Chondrocyte (in vitro differentiated cells): ENCODE results near the gene AFAP1. TPM values are rescaled to one million over a fixed set of nuclear protein-coding genes. Genes with fewer than 3 reads are reported as not detected.

Experiments
- DNase-seq: peaks from one replicate; pipeline ENCODE4 v3.0.0; 2021; ENCODE audit warnings: mixed read lengths, low spot score
- H3K27ac Mint-ChIP-seq: one replicate; pipeline ENCODE4 v1.8.0; 2021; ENCODE audit warnings: mild to moderate bottlenecking, moderate library complexity, mixed read lengths; ENCODE audit not compliant: unreplicated experiment
- H3K27me3 Mint-ChIP-seq: 2 replicates; pipeline ENCODE4 v1.8.0; 2021; ENCODE audit warnings: low read depth, mixed read lengths
- H3K36me3 Mint-ChIP-seq: 2 replicates; pipeline ENCODE4 v1.8.0; 2021; ENCODE audit warnings: low read depth, mixed read lengths
- H3K4me1 Mint-ChIP-seq: 2 replicates; pipeline ENCODE4 v1.8.0; 2021; ENCODE audit warnings: low read depth, mild to moderate bottlenecking, mixed read lengths
- H3K4me3 Mint-ChIP-seq: one replicate; pipeline ENCODE4 v1.8.0; 2021; ENCODE audit warnings: mild to moderate bottlenecking, moderate library complexity, mixed read lengths; ENCODE audit not compliant: unreplicated experiment
- H3K9me3 Mint-ChIP-seq: 2 replicates; pipeline ENCODE4 v1.8.0; 2021; ENCODE audit warnings: low read depth, mixed read lengths
- CTCF ChIP-seq: fragments of 200-600 bp; sonication (generic); IDR thresholded peaks from 2 replicates; pipeline ENCODE4 v1.5.0; 2021; ENCODE audit warnings: antibody characterized with exemption, mild to moderate bottlenecking, moderate library complexity
- total RNA-seq: library from RNA; stranded (reverse); gene quantifications from 3 replicates; pipeline ENCODE4 v1.2.1, GENCODE V29; 2021

The AFAP1 gene
- total RNA-seq, 1 donor from 2014 or later = 118 TPM

DNA sequence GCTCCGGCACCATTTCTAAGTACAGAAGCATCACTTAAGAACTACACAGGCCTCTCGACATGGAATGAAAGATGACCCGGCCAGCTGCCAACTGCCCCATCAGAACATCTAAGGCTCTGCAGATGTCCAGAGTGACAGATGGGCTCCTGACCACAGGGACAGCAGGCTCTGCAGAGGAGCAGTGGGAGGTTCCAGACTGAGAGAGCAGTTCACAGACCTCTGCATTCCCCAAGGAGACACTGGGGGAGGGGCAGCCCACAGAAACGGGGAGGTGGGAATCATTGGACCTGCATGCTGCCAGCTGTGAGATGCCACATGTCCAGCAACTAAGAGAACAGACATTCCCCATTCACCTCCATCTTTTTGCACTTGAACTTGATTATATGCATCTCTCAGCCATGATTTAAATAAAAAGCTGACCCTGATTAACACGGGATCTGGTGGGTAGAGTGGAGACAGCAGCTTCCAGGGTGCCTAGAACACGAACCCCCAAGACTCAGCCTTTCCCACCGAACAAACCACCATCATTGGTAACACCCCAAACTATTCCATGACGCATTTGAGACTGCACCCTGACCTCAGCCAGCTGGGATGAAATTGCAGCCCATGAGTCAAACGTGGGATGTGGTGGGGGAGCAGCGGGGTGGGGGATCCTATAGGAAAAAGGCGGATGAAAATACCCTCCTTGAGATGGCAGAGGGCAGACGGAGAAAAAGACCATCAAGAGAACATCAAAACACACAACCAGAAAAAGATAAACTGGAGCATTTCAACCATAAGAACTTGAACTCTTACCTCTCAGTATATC is 47.2 kb downstream of the AFAP1 start:
- no peaks in the 10 kb centered on the region for H3K27me3 Mint-ChIP-seq
- no peak for DNase-seq
- H3K27ac Mint-ChIP-seq = peak overlapping the region; percentile 90
- peaks cover 72% of the 10 kb centered on the region for H3K4me1 Mint-ChIP-seq
- TF ChIP-seq CTCF = no peak
- H3K36me3 Mint-ChIP-seq = peaks cover 6% of the 10 kb centered on the region
- peak overlapping the region; percentile 27 for H3K4me3 Mint-ChIP-seq
- peaks cover 7% of the 10 kb centered on the region for H3K9me3 Mint-ChIP-seq

- H3K4me1 Mint-ChIP-seq = peaks cover 81% of the 10 kb centered on the region
- H3K4me3 Mint-ChIP-seq = peak overlapping the region; percentile 33
- H3K27ac Mint-ChIP-seq = peak overlapping the region; percentile 90
- no peak for DNase-seq
- peaks cover 7% of the 10 kb centered on the region for H3K9me3 Mint-ChIP-seq
- TF ChIP-seq CTCF = no peak
- peaks cover 6% of the 10 kb centered on the region for H3K36me3 Mint-ChIP-seq
- no peaks in the 10 kb centered on the region for H3K27me3 Mint-ChIP-seq
These were observed 48.8 kb downstream of the AFAP1 start for GRCh38 chr4:7890635-7891393.

DNA sequence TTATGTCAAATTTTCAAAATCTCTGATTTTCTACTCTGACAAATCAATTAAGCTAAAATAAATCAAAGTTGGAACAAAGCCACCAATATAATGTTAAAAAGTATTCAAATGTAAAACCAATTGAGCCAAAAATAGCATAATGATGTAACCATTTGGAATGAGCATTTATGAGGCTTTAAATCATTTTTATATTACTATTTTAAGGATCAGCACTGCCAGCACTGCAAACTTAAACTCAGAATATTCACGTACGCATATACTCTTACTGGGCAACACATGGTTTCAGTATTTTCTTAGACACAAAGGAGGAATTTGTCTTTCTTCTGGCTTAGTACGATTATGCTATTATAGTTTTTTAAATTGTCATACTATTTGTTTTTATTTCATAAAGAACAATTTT is 52.2 kb downstream of the AFAP1 start:
- peaks cover 7% of the 10 kb centered on the region for H3K36me3 Mint-ChIP-seq
- peaks cover 11% of the 10 kb centered on the region for H3K9me3 Mint-ChIP-seq
- peaks cover 90% of the 10 kb centered on the region for H3K4me1 Mint-ChIP-seq
- DNase-seq = no peak
- H3K27me3 Mint-ChIP-seq = no peaks in the 10 kb centered on the region
- H3K27ac Mint-ChIP-seq = peak overlapping the region; percentile 86
- TF ChIP-seq CTCF = no peak
- no peak overlapping the region for H3K4me3 Mint-ChIP-seq

DNA sequence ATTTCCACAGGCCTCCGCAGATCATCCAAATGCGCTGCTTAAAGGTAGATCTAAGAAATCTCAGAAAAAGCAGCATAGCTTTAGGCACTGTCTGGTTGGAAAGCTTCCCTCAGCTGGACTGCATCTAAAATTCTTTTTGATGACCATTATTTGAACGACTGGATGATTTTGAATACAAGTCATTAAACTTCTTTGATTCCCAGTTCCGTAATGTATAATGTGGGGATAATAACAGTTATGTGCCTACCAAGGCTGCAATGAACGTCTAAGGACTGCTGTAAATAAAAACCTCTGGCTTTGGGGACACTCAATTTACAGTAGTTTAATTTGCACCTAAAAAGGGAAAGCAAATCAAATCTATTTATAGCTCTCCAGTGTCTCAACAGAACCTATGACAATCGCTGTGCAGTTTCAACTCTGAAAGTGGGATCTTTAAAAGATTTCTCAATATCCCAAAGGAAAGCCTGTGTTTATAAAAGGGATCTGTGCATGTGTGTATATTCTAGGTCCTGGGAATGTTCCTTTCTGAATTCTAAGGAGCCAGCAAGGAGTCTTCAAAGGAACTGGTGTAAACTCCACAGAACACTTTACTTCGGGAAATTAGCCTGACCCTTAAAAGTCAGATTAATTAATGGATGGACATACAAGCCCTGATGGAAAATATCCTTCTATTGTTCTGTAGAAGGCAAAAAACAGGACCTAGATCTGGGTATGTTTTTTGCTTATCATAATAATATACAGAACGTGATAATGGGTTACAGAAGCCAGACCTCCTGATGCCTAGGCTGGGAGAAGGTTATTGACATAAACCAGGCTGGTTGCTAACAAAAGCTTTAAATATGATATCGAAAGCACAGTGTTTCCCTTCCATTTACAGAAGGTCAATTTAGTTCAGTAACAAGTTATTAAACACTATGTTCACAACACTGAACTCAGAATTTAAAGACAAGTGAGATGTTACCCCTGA is 53.4 kb downstream of the AFAP1 start:
- peak overlapping the region; percentile 86 for H3K27ac Mint-ChIP-seq
- H3K27me3 Mint-ChIP-seq = no peaks in the 10 kb centered on the region
- H3K4me3 Mint-ChIP-seq = peak overlapping the region; percentile 0
- peaks cover 7% of the 10 kb centered on the region for H3K36me3 Mint-ChIP-seq
- peaks cover 11% of the 10 kb centered on the region for H3K9me3 Mint-ChIP-seq
- no peak for TF ChIP-seq CTCF
- peaks cover 87% of the 10 kb centered on the region for H3K4me1 Mint-ChIP-seq
- no peak for DNase-seq
